Trophoblast cell (in vitro differentiated cells and primary cell): ENCODE measurements around the gene SORCS3.

ENCODE experiments used
- DNase-seq, 2 donors: peaks; one replicate each; pipeline ENCODE4 v3.0.0-alpha.2; 2016
- H2AFZ ChIP-seq: 2 replicates; pipeline ENCODE4 v1.6.1; 2013; ENCODE audit warnings: low read length, moderate library complexity, mild to moderate bottlenecking; ENCODE audit not compliant: insufficient read depth, poor library complexity
- H2AK5ac ChIP-seq: 2 replicates; pipeline ENCODE4 v1.6.1; 2013; ENCODE audit warnings: mild to moderate bottlenecking, low read length
- H2BK120ac ChIP-seq: 2 replicates; pipeline ENCODE4 v1.6.1; 2013; ENCODE audit warnings: low read length, mild to moderate bottlenecking, moderate library complexity; ENCODE audit not compliant: insufficient read depth, poor library complexity
- H2BK12ac ChIP-seq: 2 replicates; pipeline ENCODE4 v1.6.1; 2013; ENCODE audit warnings: mild to moderate bottlenecking, low read length, moderate library complexity
- H2BK5ac ChIP-seq: 2 replicates; pipeline ENCODE4 v1.6.1; 2013; ENCODE audit warnings: low read length, low read depth, moderate library complexity, mild to moderate bottlenecking; ENCODE audit not compliant: poor library complexity
- H3K14ac ChIP-seq: 2 replicates; pipeline ENCODE4 v1.6.1; 2013; ENCODE audit warnings: mild to moderate bottlenecking, low read length
- H3K18ac ChIP-seq: 2 replicates; pipeline ENCODE4 v1.6.1; 2013; ENCODE audit warnings: mild to moderate bottlenecking, low read length
- H3K23ac ChIP-seq: 2 replicates; pipeline ENCODE4 v1.6.1; 2013; ENCODE audit warnings: low read length
- H3K27ac ChIP-seq: 2 replicates; pipeline ENCODE4 v1.5.1; 2013; ENCODE audit warnings: low read depth, mild to moderate bottlenecking, inconsistent platforms, low read length, moderate library complexity
- H3K27me3 ChIP-seq: 2 replicates; pipeline ENCODE4 v1.6.1; 2013; ENCODE audit warnings: inconsistent platforms, mild to moderate bottlenecking, low read length, moderate library complexity; ENCODE audit not compliant: insufficient read depth
- H3K36me3 ChIP-seq, 2 experiments: 1 replicate in 1 of 2; 2 replicates in 1 of 2; pipeline ENCODE4 v1.6.1; 2013; ENCODE audit warnings: low read length in 2 of 2, mild to moderate bottlenecking in 2 of 2, moderate library complexity in 1 of 2; ENCODE audit not compliant: insufficient read depth in 2 of 2, control insufficient read depth in 1 of 2
- H3K4ac ChIP-seq: 2 replicates; pipeline ENCODE4 v1.6.1; 2013; ENCODE audit warnings: low read depth, mild to moderate bottlenecking, low read length, moderate library complexity
- H3K4me1 ChIP-seq, 2 experiments: 1 replicate in 1 of 2; 2 replicates in 1 of 2; pipeline ENCODE4 v1.6.1; 2013; ENCODE audit warnings: low read length in 2 of 2, mild to moderate bottlenecking in 2 of 2, moderate library complexity in 1 of 2; ENCODE audit not compliant: insufficient read depth in 2 of 2, control insufficient read depth in 1 of 2
- H3K4me2 ChIP-seq: 2 replicates; pipeline ENCODE4 v1.6.1; 2013; ENCODE audit warnings: inconsistent platforms, mild to moderate bottlenecking, low read length, moderate library complexity
- H3K4me3 ChIP-seq: 2 replicates; pipeline ENCODE4 v1.5.1; 2013; ENCODE audit warnings: mild to moderate bottlenecking, low read depth, low read length, inconsistent platforms
- H3K79me1 ChIP-seq: one replicate; pipeline ENCODE4 v1.6.1; 2013; ENCODE audit warnings: low read length
- H3K79me2 ChIP-seq: 2 replicates; pipeline ENCODE4 v1.6.1; 2013; ENCODE audit warnings: low read length, mild to moderate bottlenecking; ENCODE audit not compliant: control insufficient read depth, insufficient read depth, poor library complexity
- H3K9ac ChIP-seq: 2 replicates; pipeline ENCODE4 v1.6.1; 2013; ENCODE audit warnings: mild to moderate bottlenecking, low read length
- H3K9me3 ChIP-seq: 2 replicates; pipeline ENCODE4 v1.6.1; 2013; ENCODE audit warnings: low read depth, mild to moderate bottlenecking, control low read depth, inconsistent platforms, low read length; ENCODE audit not compliant: insufficient read depth
- H4K12ac ChIP-seq: 2 replicates; pipeline ENCODE4 v1.6.1; 2013; ENCODE audit warnings: low read depth, mild to moderate bottlenecking, low read length, moderate library complexity
- H4K8ac ChIP-seq: 2 replicates; pipeline ENCODE4 v1.6.1; 2013; ENCODE audit warnings: low read depth, mild to moderate bottlenecking, low read length, moderate library complexity
- H4K91ac ChIP-seq: one replicate; pipeline ENCODE4 v1.6.1; 2013; ENCODE audit warnings: low read depth, mild to moderate bottlenecking, low read length, moderate library complexity
- WGBS: extraction: QIAGEN DNeasy Blood & Tissue Kit; methylation state at CpG from one replicate; pipeline ENCODE4 v1.1.7; 2013; ENCODE audit warnings: missing lambda C conversion rate; ENCODE audit not compliant: insufficient read length, insufficient coverage; ENCODE audit errors: extremely low coverage; 5-methylcytosine and 5-hydroxymethylcytosine counted together

Gene SORCS3

DNA sequence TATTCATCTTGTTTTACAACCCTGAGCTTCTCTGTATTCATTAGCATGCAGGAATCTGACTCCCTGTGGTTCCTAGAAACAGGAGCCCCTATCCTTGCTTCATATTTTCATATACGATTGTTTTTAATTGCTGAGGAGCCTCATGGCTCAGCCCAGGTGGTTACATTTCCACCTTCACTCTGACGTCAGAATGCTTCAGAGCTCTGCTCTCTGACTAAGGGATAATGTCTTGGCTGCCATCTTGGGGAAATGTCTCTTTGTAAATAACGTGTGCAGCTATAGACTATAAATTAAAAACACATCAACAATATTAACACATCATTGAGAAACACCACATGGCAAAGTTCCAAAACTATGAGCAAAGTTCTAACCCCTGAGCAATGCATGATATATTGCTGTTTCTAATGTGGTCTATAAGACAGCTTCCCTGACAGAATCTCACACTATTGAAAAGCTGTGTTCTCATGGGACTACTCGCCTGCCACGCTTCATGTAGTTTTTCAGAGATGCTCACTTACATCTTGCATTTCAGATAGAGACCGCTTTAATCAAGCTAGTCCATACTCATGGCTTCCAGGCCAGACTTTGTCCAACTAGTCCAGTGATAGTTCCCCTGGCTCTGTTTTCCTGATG, 227.0 kb downstream of the SORCS3 start:
- Histone ChIP-seq H2BK5ac (no peak overlapping the region), H4K91ac (no peak overlapping the region), H4K8ac (no peak overlapping the region), H3K4me1 (no peaks in the 10 kb centered on the region), H3K36me3 (no peaks in the 10 kb centered on the region), H3K79me2 (no peaks in the 10 kb centered on the region), H3K9ac (no peak overlapping the region), H3K9me3 (no peaks in the 10 kb centered on the region), H2BK12ac (no peak overlapping the region), H3K4ac (no peak overlapping the region), H4K12ac (no peak overlapping the region), H3K23ac (no peak overlapping the region), H2BK120ac (no peak overlapping the region), H3K27ac (no peak overlapping the region), H3K27me3 (no peaks in the 10 kb centered on the region), H3K18ac (no peak overlapping the region), H2AFZ (no peak overlapping the region), H3K4me3 (no peak overlapping the region), H3K14ac (no peak overlapping the region), H3K4me2 (no peak overlapping the region), H3K79me1 (no peaks in the 10 kb centered on the region), H2AK5ac (no peak overlapping the region)
- DNase-seq = no peak
- WGBS = no CpG with 5 or more reads among the region's 6 CpGs

DNA sequence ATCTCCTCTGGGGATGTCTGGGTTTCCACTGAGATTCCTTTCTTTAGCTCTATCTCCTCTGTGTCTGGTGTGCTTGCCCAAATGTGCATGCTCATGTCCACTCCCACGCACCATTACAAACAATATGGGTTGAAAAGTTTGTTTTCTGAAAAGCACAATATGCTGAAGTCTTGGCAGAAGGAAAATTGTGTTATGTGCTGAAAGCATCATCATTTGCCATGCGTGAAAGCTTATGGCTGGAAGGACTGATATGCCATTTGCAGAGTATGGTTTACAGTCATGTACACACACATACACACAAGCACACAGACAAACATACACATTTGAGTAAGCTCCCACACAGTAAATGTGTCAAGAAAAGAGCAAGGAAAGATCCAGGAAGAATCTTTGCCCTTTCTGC, 231.6 kb downstream of the SORCS3 start:
- H4K8ac ChIP-seq = no peak overlapping the region
- no CpG with 5 or more reads among the region's 2 CpGs for WGBS

GRCh38 chr10:104873161-104873560, 232.1 kb downstream of the SORCS3 start:
- H3K79me1 ChIP-seq = no peaks in the 10 kb centered on the region
- H3K79me2 ChIP-seq = no peaks in the 10 kb centered on the region
- H3K4me1 ChIP-seq = no peaks in the 10 kb centered on the region
- no peak overlapping the region for H4K12ac ChIP-seq
- no peak overlapping the region for H3K23ac ChIP-seq
- no peak overlapping the region for H3K4ac ChIP-seq
- no peak overlapping the region for H3K18ac ChIP-seq
- no peaks in the 10 kb centered on the region for H3K27me3 ChIP-seq
- H3K4me3 ChIP-seq = no peak overlapping the region
- H3K9ac ChIP-seq = no peak overlapping the region
- H3K14ac ChIP-seq = no peak overlapping the region
- H2BK12ac ChIP-seq = no peak overlapping the region
- H2BK5ac ChIP-seq = no peak overlapping the region
- no peak overlapping the region for H3K27ac ChIP-seq
- H2BK120ac ChIP-seq = no peak overlapping the region
- no peaks in the 10 kb centered on the region for H3K9me3 ChIP-seq
- no peak overlapping the region for H2AK5ac ChIP-seq
- no peak overlapping the region for H4K91ac ChIP-seq
- no peak overlapping the region for H4K8ac ChIP-seq
- H3K4me2 ChIP-seq = no peak overlapping the region
- DNase-seq = no peak
- no peaks in the 10 kb centered on the region for H3K36me3 ChIP-seq
- no peak overlapping the region for H2AFZ ChIP-seq

More for the DNA sequence above, 231.6 kb downstream of the SORCS3 start:
- Histone ChIP-seq H2BK120ac (no peak overlapping the region), H3K79me1 (no peaks in the 10 kb centered on the region), H3K27ac (no peak overlapping the region), H4K91ac (no peak overlapping the region), H3K4me2 (no peak overlapping the region), H2BK5ac (no peak overlapping the region), H3K9me3 (no peaks in the 10 kb centered on the region), H2AFZ (no peak overlapping the region), H3K79me2 (no peaks in the 10 kb centered on the region), H3K36me3 (no peaks in the 10 kb centered on the region), H3K4me1 (no peaks in the 10 kb centered on the region), H3K9ac (no peak overlapping the region), H2BK12ac (no peak overlapping the region), H3K4me3 (no peak overlapping the region), H3K23ac (no peak overlapping the region), H3K4ac (no peak overlapping the region), H3K18ac (no peak overlapping the region), H4K12ac (no peak overlapping the region), H2AK5ac (no peak overlapping the region), H3K14ac (no peak overlapping the region), H3K27me3 (no peaks in the 10 kb centered on the region)
- DNase-seq = no peak

DNA sequence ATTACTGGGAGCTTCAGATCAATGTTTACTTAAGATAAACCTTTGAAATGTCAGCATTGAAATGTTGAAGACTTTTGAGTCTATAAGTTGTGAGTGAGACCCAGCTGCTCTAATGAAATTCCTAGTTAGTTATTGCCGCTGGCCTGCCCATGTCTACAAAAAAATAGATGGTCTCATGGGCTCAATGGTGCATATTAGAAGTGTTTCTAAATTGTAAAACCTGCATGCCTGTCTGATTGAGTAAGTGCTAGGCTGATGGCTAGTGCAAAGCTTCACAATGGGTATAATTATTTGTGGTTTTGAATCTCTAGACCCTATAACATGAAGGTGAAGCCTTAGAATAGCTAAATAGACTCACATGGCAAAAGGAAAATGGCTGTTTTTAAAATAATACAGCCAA, 234.5 kb downstream of the SORCS3 start:
- H4K8ac ChIP-seq = no peak overlapping the region
- WGBS = no CpG with 5 or more reads among the region's 1 CpG

More for the DNA sequence above, 234.5 kb downstream of the SORCS3 start:
- no peak overlapping the region for H3K14ac ChIP-seq
- no peak overlapping the region for H2AK5ac ChIP-seq
- H4K12ac ChIP-seq = no peak overlapping the region
- no peak for DNase-seq
- no peak overlapping the region for H3K18ac ChIP-seq
- H3K27me3 ChIP-seq = no peaks in the 10 kb centered on the region
- no peaks in the 10 kb centered on the region for H3K4me1 ChIP-seq
- H4K91ac ChIP-seq = no peak overlapping the region
- H3K4me3 ChIP-seq = no peak overlapping the region
- H3K9ac ChIP-seq = no peak overlapping the region
- no peaks in the 10 kb centered on the region for H3K9me3 ChIP-seq
- no peaks in the 10 kb centered on the region for H3K36me3 ChIP-seq
- H2BK5ac ChIP-seq = no peak overlapping the region
- H3K23ac ChIP-seq = no peak overlapping the region
- no peak overlapping the region for H2BK120ac ChIP-seq
- no peak overlapping the region for H2AFZ ChIP-seq
- no peak overlapping the region for H3K4me2 ChIP-seq
- no peak overlapping the region for H3K4ac ChIP-seq
- H2BK12ac ChIP-seq = no peak overlapping the region
- no peaks in the 10 kb centered on the region for H3K79me2 ChIP-seq
- H3K27ac ChIP-seq = no peak overlapping the region
- no peaks in the 10 kb centered on the region for H3K79me1 ChIP-seq
